ENCODE measurements around the gene NTRK2. TPM values are rescaled to one million over a fixed set of nuclear protein-coding genes. Genes with fewer than 3 reads are reported as not detected.

The NTRK2 gene
- total RNA-seq, 1 experiment from 2014 or later: not detected

GRCh38 chr9:84843175-84843824 lies 173.8 kb downstream of the NTRK2 start:
- no peaks in the 10 kb centered on the region for H3K36me3 ChIP-seq (replicated peaks; ENCODE audit: control insufficient read depth, insufficient read depth, low read length)
- H3K27me3 ChIP-seq (ENCODE audit: control insufficient read depth, insufficient read depth, low read length): no peaks in the 10 kb centered on the region; the same call in 1 of the 2 replicates
- DNase-seq: no peak
- H3K4me3 ChIP-seq (ENCODE audit: insufficient read depth, low read depth, low read length): no peak overlapping the region

DNA sequence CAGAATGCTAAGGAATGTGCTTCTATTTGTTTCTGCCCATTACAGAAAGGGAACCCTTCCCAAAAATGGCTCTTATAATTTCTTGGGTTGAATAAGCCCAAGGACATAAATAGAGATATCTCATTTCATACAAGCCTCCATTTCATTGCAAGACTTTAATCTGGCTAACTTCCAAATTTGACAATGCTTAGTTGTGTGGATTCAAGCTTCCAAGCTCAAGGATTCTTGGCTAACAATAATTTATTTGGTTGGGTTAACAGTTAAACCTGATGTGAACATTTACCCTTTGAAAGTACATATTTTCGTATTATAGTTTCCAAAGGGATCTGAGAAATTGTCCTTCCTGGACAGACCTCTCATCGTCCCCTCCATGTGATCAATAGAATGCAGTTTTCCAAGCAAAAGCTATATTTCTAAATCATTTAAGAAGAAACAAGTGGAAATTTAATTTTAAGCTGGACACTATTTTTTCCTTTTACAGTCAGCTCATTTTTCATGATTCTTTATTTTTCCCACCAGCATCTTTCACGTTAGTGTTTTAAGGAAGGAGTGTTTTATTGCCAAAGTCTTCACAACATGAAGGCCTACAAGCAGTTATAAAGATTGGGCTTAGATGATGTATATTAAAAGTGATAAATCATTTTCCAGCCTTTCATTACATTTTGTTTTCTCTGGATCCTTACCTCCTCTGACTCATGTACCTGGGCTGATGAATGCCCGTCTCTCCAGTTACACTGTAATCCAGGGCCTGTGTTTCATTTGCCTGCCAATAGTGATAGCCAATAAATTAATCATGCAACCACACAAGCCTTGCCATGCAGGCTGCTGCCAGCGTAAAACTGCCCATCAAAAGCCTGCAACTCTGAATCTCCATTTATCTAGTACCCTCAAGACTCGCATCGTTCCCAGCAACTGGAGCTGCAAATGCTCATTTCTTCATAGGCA lies 176.7 kb downstream of the NTRK2 start:
- DNase-seq: no peak
- Histone ChIP-seq H3K4me3 (ENCODE audit: insufficient read depth, low read depth, low read length) (no peak overlapping the region), H3K27me3 (ENCODE audit: control insufficient read depth, insufficient read depth, low read length) (no peaks in the 10 kb centered on the region; the same call in 1 of the 2 replicates), H3K36me3 (replicated peaks; ENCODE audit: control insufficient read depth, insufficient read depth, low read length) (no peaks in the 10 kb centered on the region)

- H3K27me3 ChIP-seq (ENCODE audit: control insufficient read depth, insufficient read depth, low read length): no peaks in the 10 kb centered on the region; the same call in 1 of the 2 replicates
- DNase-seq: no peak
- H3K4me3 ChIP-seq (ENCODE audit: insufficient read depth, low read depth, low read length): no peak overlapping the region
- no peaks in the 10 kb centered on the region for H3K36me3 ChIP-seq (replicated peaks; ENCODE audit: control insufficient read depth, insufficient read depth, low read length)
Observed at GRCh38 chr9:84846906-84847305, 177.4 kb downstream of the NTRK2 start.

DNA sequence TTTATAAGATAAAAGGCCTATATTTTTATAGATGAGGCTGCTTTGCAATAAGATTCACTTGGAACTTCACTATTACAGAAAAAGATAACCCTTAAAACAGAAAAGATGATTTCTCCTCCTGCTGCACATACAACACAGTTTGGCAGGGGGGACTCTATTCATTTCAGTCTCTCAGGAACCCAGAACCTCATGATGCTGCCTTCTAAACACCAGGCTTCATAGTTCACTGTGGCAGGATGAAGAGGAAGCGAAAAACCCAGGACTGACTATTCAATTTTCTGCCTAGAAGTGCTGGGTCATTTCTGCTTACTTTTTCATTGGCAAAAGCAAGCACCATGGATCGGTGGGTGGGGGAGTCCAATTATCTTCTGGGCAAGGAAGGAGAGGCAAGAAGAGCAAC lies 179.5 kb downstream of the NTRK2 start:
- H3K4me3 ChIP-seq (ENCODE audit: insufficient read depth, low read depth, low read length): no peak overlapping the region
- DNase-seq: no peak
- H3K27me3 ChIP-seq (ENCODE audit: control insufficient read depth, insufficient read depth, low read length): no peaks in the 10 kb centered on the region; the same call in 1 of the 2 replicates
- H3K36me3 ChIP-seq (replicated peaks; ENCODE audit: control insufficient read depth, insufficient read depth, low read length): no peaks in the 10 kb centered on the region

DNA sequence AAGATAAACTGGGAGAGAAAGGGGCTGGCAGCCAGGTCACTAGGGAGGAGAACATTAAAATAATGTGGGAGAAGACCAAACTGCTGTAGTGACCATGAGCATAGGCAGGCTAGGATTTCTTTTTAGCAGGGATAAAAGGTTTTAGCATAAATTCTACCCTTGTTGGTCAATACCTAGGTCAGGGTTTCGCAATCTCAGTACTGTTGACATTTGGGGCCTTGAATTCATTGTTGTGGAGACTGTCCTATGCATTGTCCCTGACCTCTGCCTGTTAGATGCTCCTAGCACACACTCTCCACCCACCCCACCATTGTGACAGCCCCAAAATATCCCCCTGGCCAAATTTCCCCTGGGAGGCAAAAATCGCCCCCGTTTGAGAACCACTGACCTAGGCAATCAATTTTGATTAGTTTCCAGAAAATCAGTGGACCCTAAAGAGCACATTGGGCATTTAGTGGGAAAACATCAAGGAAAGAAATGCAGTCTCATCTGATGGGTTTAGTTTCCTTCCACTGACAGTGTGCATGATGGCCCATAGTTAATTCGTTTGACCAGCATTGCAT lies 181.4 kb downstream of the NTRK2 start:
- Histone ChIP-seq H3K36me3 (replicated peaks; ENCODE audit: control insufficient read depth, insufficient read depth, low read length) (no peaks in the 10 kb centered on the region), H3K4me3 (ENCODE audit: insufficient read depth, low read depth, low read length) (no peak overlapping the region), H3K27me3 (ENCODE audit: control insufficient read depth, insufficient read depth, low read length) (no peaks in the 10 kb centered on the region; the same call in 1 of the 2 replicates)
- DNase-seq: no peak

DNA sequence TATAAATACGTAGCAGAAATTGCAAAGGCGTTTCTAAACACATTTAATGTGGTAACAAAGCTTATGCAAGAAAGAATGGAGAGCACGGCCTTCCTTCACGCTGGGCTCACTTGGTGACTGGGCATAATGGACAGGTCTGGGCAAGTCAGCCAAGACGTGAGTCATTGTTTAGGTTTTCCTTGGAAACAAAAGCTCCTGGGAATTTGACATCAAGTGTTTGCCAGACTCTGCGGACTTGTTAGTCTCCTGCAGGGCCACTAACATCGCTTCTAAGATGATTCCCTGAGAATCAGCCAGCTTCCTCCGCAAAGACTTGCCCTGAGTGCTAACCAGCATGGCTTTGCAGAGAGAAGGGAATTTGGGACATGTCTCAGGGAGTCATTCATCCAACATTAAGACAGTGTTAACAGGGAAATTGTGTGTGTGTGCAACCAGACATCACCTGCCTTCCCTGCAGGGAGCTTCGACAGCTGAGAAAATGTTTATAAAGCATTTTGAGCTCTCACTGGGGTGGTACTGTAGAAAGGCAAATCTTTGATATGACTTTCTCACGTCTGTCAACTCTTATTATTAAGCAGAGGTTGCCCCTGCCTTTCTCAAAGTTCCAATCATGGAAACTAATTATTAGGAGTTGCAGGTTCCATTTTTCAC lies 182.5 kb downstream of the NTRK2 start:
- H3K36me3 ChIP-seq (replicated peaks; ENCODE audit: control insufficient read depth, insufficient read depth, low read length): no peaks in the 10 kb centered on the region
- H3K4me3 ChIP-seq (ENCODE audit: insufficient read depth, low read depth, low read length): no peak overlapping the region
- DNase-seq: peak; percentile 8
- no peaks in the 10 kb centered on the region; the same call in 1 of the 2 replicates for H3K27me3 ChIP-seq (ENCODE audit: control insufficient read depth, insufficient read depth, low read length)

GRCh38 chr9:84852617-84853301 lies 183.2 kb downstream of the NTRK2 start:
- Histone ChIP-seq H3K36me3 (replicated peaks; ENCODE audit: control insufficient read depth, insufficient read depth, low read length) (no peaks in the 10 kb centered on the region), H3K4me3 (ENCODE audit: insufficient read depth, low read depth, low read length) (no peak overlapping the region), H3K27me3 (ENCODE audit: control insufficient read depth, insufficient read depth, low read length) (no peaks in the 10 kb centered on the region)
- DNase-seq: no peak

DNA sequence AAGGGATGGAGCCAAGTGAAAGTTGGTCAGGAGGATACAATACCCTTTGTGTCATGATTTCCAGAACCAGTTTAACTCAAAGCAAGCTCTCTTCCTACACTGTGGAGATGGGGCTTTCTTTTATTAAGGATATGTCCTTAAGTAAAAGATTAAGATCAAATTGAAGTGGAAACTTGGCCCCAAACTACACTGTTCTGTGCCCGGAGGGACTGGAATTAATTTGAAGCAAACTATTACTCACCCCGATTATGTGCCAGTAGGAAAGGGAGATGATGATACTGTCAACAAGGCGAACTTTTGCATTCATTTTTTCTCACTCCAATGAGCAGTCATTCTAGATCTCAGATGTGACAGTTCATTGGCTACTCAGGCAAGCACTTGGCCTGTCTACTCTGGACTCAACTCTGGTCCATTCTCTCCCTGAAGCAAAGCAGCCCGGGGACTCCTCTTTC lies 186.7 kb downstream of the NTRK2 start:
- no peak overlapping the region for H3K4me3 ChIP-seq (ENCODE audit: insufficient read depth, low read depth, low read length)
- no peaks in the 10 kb centered on the region for H3K36me3 ChIP-seq (replicated peaks; ENCODE audit: control insufficient read depth, insufficient read depth, low read length)
- no peak for DNase-seq
- no peaks in the 10 kb centered on the region for H3K27me3 ChIP-seq (ENCODE audit: control insufficient read depth, insufficient read depth, low read length)

- Histone ChIP-seq H3K4me3 (ENCODE audit: insufficient read depth, low read depth, low read length) (no peak overlapping the region), H3K27me3 (ENCODE audit: control insufficient read depth, insufficient read depth, low read length) (no peaks in the 10 kb centered on the region), H3K36me3 (replicated peaks; ENCODE audit: control insufficient read depth, insufficient read depth, low read length) (no peaks in the 10 kb centered on the region)
- DNase-seq: no peak
Observed at GRCh38 chr9:84857211-84857610, 187.7 kb downstream of the NTRK2 start.

- Histone ChIP-seq H3K4me3 (ENCODE audit: insufficient read depth, low read depth, low read length) (no peak overlapping the region), H3K27me3 (ENCODE audit: control insufficient read depth, insufficient read depth, low read length) (no peaks in the 10 kb centered on the region), H3K36me3 (replicated peaks; ENCODE audit: control insufficient read depth, insufficient read depth, low read length) (no peaks in the 10 kb centered on the region)
- no peak for DNase-seq
Observed at GRCh38 chr9:84858364-84858763, 188.8 kb downstream of the NTRK2 start.

GRCh38 chr9:84860249-84861115 lies 191.0 kb downstream of the NTRK2 start:
- no peak overlapping the region for H3K4me3 ChIP-seq (ENCODE audit: insufficient read depth, low read depth, low read length)
- no peaks in the 10 kb centered on the region for H3K27me3 ChIP-seq (ENCODE audit: control insufficient read depth, insufficient read depth, low read length)
- H3K36me3 ChIP-seq (replicated peaks; ENCODE audit: control insufficient read depth, insufficient read depth, low read length): no peaks in the 10 kb centered on the region
- no peak for DNase-seq

- H3K27me3 ChIP-seq (ENCODE audit: control insufficient read depth, insufficient read depth, low read length): no peaks in the 10 kb centered on the region
- no peaks in the 10 kb centered on the region for H3K36me3 ChIP-seq (replicated peaks; ENCODE audit: control insufficient read depth, insufficient read depth, low read length)
- no peak for DNase-seq
- H3K4me3 ChIP-seq (ENCODE audit: insufficient read depth, low read depth, low read length): no peak overlapping the region
Observed at GRCh38 chr9:84861455-84861854, 191.9 kb downstream of the NTRK2 start.

- no peaks in the 10 kb centered on the region for H3K27me3 ChIP-seq (ENCODE audit: control insufficient read depth, insufficient read depth, low read length)
- no peaks in the 10 kb centered on the region for H3K36me3 ChIP-seq (replicated peaks; ENCODE audit: control insufficient read depth, insufficient read depth, low read length)
- H3K4me3 ChIP-seq (ENCODE audit: insufficient read depth, low read depth, low read length): no peak overlapping the region
- no peak for DNase-seq
Observed at GRCh38 chr9:84862308-84862707, 192.8 kb downstream of the NTRK2 start.
